Measurements from ENCODE around the gene SPRR2D.
"Not testable (repeated sequence)": the region's sequence is repeated elsewhere in the genome, so short reads cannot be mapped to it uniquely, and the experiment has no call there.

The SPRR2D gene

GRCh38 chr1:153058826-153059784 is 18.2 kb upstream of the SPRR2D start:
- no peak for TF ChIP-seq CTCF (IDR thresholded peaks at IDR 0.05; ENCODE audit: borderline replicate concordance, control extremely low read depth, extremely low read depth, insufficient read depth, missing control alignments)
- in situ Hi-C loops (cut with MboI; ENCODE audit: low sequenced_read_pairs, unreplicated experiment): no loop called here

GRCh38 chr1:153058154-153058553 is 17.2 kb upstream of the SPRR2D start:
- TF ChIP-seq CTCF (IDR thresholded peaks at IDR 0.05; ENCODE audit: borderline replicate concordance, control extremely low read depth, extremely low read depth, insufficient read depth, missing control alignments): no peak
- DNase-seq (ENCODE audit: low spot score): no peak
- in situ Hi-C loops (cut with MboI; ENCODE audit: low sequenced_read_pairs, unreplicated experiment): no loop called here

More at GRCh38 chr1:153058826-153059784, 18.2 kb upstream of the SPRR2D start:
- DNase-seq (ENCODE audit: low spot score): no peak

GRCh38 chr1:153057375-153057774 is 16.5 kb upstream of the SPRR2D start, which contains the start of gene SPRR2A:
TSS of gene SPRR2A (minus strand) at chr1:153057512. CDS start at chr1:153056735, 777 bp downstream.
- no peak for TF ChIP-seq CTCF (IDR thresholded peaks at IDR 0.05; ENCODE audit: borderline replicate concordance, control extremely low read depth, extremely low read depth, insufficient read depth, missing control alignments)
- DNase-seq (ENCODE audit: low spot score): no peak
- in situ Hi-C loops (cut with MboI; ENCODE audit: low sequenced_read_pairs, unreplicated experiment): no loop called here

- DNase-seq (ENCODE audit: low spot score); in situ Hi-C loops (cut with MboI; ENCODE audit: low sequenced_read_pairs, unreplicated experiment): not testable (repeated sequence)
Observed at GRCh38 chr1:153056111-153056510, 15.2 kb upstream of the SPRR2D start.

- no peak for TF ChIP-seq CTCF (IDR thresholded peaks at IDR 0.05; ENCODE audit: borderline replicate concordance, control extremely low read depth, extremely low read depth, insufficient read depth, missing control alignments)
- no peak for DNase-seq (ENCODE audit: low spot score)
- in situ Hi-C loops (cut with MboI; ENCODE audit: low sequenced_read_pairs, unreplicated experiment): no loop called here
Observed at GRCh38 chr1:153049211-153049610, 8.3 kb upstream of the SPRR2D start.

- no peak for TF ChIP-seq CTCF (IDR thresholded peaks at IDR 0.05; ENCODE audit: borderline replicate concordance, control extremely low read depth, extremely low read depth, insufficient read depth, missing control alignments)
- in situ Hi-C loops (cut with MboI; ENCODE audit: low sequenced_read_pairs, unreplicated experiment): no loop called here
- DNase-seq (ENCODE audit: low spot score): no peak
Observed at GRCh38 chr1:153035211-153035610, 5.7 kb downstream of the SPRR2D start.

- in situ Hi-C loops (cut with MboI; ENCODE audit: low sequenced_read_pairs, unreplicated experiment): no loop called here
- DNase-seq (ENCODE audit: low spot score): peak; percentile 21
Observed at GRCh38 chr1:153032677-153033308, 8.1 kb downstream of the SPRR2D start.

More at GRCh38 chr1:153032677-153033308, 8.1 kb downstream of the SPRR2D start:
- no peak for TF ChIP-seq CTCF (IDR thresholded peaks at IDR 0.05; ENCODE audit: borderline replicate concordance, control extremely low read depth, extremely low read depth, insufficient read depth, missing control alignments)

All from GM13976 (cell line).